Colonic mucosa (tissue), 4 donors: ENCODE data around the gene HOXA4. TPM values are rescaled to one million over a fixed set of nuclear protein-coding genes. Genes with fewer than 3 reads are reported as not detected.
A peak's percentile ranks its signal among the peaks of the same experiment; 100 is the strongest.

Experiments used
- DNase-seq: peaks from one replicate; pipeline ENCODE4 v3.0.0-alpha.2; 2020
- H3K27ac ChIP-seq: fragments of 200-600 bp; one replicate; pipeline ENCODE4 v1.8.0; 2021
- H3K27me3 ChIP-seq: fragments of 200-600 bp; one replicate; pipeline ENCODE4 v1.8.0; 2021
- H3K36me3 ChIP-seq: fragments of 200-600 bp; one replicate; pipeline ENCODE4 v1.8.0; 2021
- H3K4me1 ChIP-seq: fragments of 200-600 bp; one replicate; pipeline ENCODE4 v1.8.0; 2021; ENCODE audit warnings: mild to moderate bottlenecking
- H3K4me3 ChIP-seq: fragments of 200-600 bp; one replicate; pipeline ENCODE4 v1.8.0; 2021
- H3K9ac ChIP-seq, 2 donors: one replicate each; pipeline ENCODE4 v1.7.0; 2013; ENCODE audit warnings: control low read depth in 2 of 2, low read depth in 2 of 2, low read length in 2 of 2
- H3K9me3 ChIP-seq: fragments of 200-600 bp; one replicate; pipeline ENCODE4 v1.8.0; 2021
- intact Hi-C: fragments of 100-400 bp; cut with DNase I; formaldehyde crosslinking; loops from one replicate; pipeline ENCODE4 v1.14.1; 2022
- total RNA-seq, 2 donors: library from RNA; stranded (reverse); fragmentation: NEBNext Ultra II Directional in 1 of 2; extraction: Animal tissue kit (Norgen Biotek cat#: 25700) in 1 of 2; gene quantifications; one replicate each; pipeline ENCODE4 v1.2.1, GENCODE V29; 2021
- TF ChIP-seq, protein P1 (sequence below): fragments of 200-600 bp; IDR thresholded peaks from one replicate; pipeline ENCODE4 v1.8.0; 2022; ENCODE audit warnings: antibody characterized with exemption, mild to moderate bottlenecking
- donor health status: healthy.
- donor health status: DM: no; HTN: no; CAD: no.
- donor health status: DM: no; HTN: no; CAD: no.

The HOXA4 gene
- total RNA-seq, 2 donors from 2014 or later: 3.3 to 4.5 TPM

DNA sequence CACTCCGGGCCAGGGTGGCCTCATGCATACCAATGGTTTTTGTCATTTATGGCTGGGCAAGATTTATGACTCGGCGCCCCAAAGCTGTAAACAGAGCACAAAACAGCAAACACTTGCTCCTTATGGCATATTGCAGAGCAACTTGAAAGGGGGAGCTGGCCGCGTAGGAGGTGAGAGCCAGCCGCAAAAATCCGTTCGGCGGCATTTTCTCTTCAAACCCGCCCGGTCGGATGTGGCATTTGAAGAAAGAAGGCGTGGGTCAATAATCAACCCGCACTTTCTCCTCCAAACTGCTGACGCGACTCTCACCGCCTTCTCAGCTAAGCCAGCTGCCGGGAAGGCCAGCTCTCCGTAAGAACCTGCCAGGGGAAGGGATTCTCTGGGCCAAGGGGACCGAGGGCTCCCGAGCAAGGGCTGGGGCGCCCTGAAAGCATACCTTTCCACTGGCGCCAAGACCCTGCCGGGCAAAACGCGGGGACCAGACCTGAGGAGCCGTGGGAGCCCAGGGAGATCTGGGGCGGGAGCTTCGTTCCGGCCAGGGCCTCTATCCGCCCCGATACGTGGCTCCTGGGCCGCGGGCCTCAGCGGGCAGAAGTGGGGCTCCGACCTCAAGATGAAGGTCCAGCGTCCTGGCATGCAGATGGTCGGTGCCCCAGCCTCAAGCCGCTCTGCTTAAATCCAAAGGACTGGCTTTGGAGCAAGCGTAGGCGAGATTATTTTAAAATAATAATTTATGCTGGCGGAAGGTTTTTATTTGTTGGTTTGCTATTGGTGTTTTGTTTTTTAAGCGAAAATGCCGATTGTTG is 15.1 kb downstream of the HOXA4 start:
- no peaks in the 10 kb centered on the region for H3K27me3 ChIP-seq
- no peaks in the 10 kb centered on the region for H3K9me3 ChIP-seq
- intact Hi-C loops: no loop called here
- H3K4me1 ChIP-seq: peaks cover 18% of the 10 kb centered on the region
- peak overlapping the region; percentile 77 to 97 for H3K9ac ChIP-seq
- TF ChIP-seq, protein P1, sequence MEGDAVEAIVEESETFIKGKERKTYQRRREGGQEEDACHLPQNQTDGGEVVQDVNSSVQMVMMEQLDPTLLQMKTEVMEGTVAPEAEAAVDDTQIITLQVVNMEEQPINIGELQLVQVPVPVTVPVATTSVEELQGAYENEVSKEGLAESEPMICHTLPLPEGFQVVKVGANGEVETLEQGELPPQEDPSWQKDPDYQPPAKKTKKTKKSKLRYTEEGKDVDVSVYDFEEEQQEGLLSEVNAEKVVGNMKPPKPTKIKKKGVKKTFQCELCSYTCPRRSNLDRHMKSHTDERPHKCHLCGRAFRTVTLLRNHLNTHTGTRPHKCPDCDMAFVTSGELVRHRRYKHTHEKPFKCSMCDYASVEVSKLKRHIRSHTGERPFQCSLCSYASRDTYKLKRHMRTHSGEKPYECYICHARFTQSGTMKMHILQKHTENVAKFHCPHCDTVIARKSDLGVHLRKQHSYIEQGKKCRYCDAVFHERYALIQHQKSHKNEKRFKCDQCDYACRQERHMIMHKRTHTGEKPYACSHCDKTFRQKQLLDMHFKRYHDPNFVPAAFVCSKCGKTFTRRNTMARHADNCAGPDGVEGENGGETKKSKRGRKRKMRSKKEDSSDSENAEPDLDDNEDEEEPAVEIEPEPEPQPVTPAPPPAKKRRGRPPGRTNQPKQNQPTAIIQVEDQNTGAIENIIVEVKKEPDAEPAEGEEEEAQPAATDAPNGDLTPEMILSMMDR: no peak
- peak; percentile 81 for DNase-seq
- H3K36me3 ChIP-seq: no peaks in the 10 kb centered on the region
- H3K4me3 ChIP-seq: peak overlapping the region; percentile 22
- peak overlapping the region; percentile 75 for H3K27ac ChIP-seq

DNA sequence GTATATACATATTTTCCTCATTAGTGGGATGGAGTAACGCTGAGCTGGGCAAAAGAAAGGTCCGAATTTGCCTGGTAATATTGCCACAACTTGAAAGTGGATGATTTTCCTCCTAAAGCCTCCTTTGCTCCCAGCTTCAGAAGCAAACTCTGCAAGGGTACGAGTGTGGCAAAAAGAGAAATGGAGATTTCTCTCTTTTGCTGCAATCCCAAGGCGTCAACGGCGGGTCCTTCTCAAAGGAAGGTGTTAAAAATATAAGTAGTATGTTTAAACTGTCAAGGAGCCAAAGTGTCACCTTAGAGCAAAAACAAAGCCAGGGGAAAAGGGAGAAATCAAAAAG is 15.7 kb downstream of the HOXA4 start:
- intact Hi-C loops: no loop called here
- Histone ChIP-seq H3K36me3 (no peaks in the 10 kb centered on the region), H3K9me3 (no peaks in the 10 kb centered on the region), H3K27me3 (no peaks in the 10 kb centered on the region), H3K9ac (peak overlapping the region; percentile 77 to 97), H3K4me1 (peaks cover 15% of the 10 kb centered on the region), H3K27ac (peak overlapping the region; percentile 75), H3K4me3 (peak overlapping the region; percentile 22)
- TF ChIP-seq, protein P1: no peak
- no peak for DNase-seq

GRCh38 chr7:27113991-27114769 is 16.4 kb downstream of the HOXA4 start:
- H3K27ac ChIP-seq: peak overlapping the region; percentile 91
- intact Hi-C loops: no loop called here
- peak overlapping the region; percentile 56 to 91 for H3K9ac ChIP-seq
- peak overlapping the region; percentile 48 for H3K4me3 ChIP-seq
- TF ChIP-seq, protein P1: no peak
- peak; percentile 70 for DNase-seq
- no peaks in the 10 kb centered on the region for H3K36me3 ChIP-seq
- H3K4me1 ChIP-seq: peaks cover 15% of the 10 kb centered on the region
- no peaks in the 10 kb centered on the region for H3K9me3 ChIP-seq
- no peaks in the 10 kb centered on the region for H3K27me3 ChIP-seq

DNA sequence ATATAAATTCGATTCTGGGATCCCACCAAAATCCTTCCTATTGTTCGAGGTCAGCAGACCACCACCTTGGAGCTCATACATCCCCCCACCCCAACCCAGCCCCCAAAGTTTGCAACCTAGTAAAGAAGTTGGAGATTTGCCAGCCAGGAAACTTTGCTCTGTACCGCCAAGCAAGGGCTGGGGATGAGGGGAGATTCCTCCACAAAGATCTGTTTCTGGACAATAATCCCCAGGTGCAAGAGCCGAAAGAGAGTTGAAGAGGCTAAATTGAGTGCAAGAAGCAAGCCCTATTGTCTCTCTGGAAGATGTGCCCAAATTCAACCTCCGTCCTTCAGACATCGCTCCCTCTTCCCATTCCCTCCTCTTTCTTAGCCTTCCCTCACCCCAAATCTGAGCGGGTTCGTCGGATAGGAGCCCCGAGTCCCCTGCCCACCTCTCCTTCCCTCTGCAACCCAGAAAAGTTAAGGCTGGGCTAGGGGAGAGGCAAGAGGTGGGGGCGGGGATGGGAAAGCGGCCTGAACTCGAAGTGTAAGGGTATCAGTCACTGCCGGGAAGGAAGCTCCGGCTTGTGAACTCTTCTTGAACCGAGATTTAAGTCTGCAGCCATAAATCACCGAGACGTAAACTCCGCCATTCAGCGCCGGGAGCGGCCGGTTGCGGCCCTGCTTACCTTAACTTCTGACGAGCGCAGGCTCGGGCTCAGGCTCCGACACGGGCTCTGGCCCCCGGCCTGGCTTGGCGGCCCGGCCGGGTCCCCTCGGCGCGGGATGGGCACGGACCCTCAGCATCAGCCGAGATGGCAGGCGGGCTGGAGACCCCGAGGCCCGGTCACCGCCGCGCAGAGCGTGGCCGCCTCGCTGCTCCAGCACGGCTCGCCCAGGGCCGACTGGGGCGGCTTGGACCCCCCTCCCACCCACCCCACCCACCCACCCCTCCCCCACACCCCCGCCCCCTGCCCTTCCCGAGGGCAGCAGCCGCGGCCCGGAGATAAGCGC is 17.3 kb downstream of the HOXA4 start:
- Histone ChIP-seq H3K9ac (peak overlapping the region; percentile 59 to 81), H3K9me3 (no peaks in the 10 kb centered on the region), H3K27me3 (no peaks in the 10 kb centered on the region), H3K36me3 (no peaks in the 10 kb centered on the region), H3K4me1 (peaks cover 8% of the 10 kb centered on the region), H3K4me3 (peak overlapping the region; percentile 48), H3K27ac (peak overlapping the region; percentile 91)
- TF ChIP-seq, protein P1: no peak
- peak; percentile 86 for DNase-seq
- intact Hi-C loops: no loop called here

DNA sequence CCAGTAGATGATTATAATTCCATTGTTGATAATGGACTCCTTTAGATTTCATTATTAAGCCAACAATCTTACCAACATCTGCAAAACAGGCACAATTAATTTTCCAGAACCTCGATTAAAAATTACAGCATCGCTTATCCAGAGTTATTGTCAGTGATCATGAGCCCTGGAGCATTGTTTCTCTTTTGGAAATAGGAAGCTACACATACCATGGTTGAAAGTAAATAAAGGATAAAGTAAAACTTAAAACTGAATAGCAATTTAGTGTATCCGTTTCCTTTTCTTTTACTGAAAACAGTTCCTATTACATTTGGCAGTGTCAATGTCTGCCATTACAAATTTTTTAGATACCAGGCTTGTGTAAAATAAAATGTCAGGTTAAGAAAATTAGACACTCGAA is 18.2 kb downstream of the HOXA4 start:
- Histone ChIP-seq H3K4me3 (no peak overlapping the region), H3K27ac (peak overlapping the region; percentile 91), H3K36me3 (no peaks in the 10 kb centered on the region), H3K9me3 (no peaks in the 10 kb centered on the region), H3K4me1 (peaks cover 8% of the 10 kb centered on the region), H3K27me3 (no peaks in the 10 kb centered on the region), H3K9ac (peak overlapping the region in 1 of 2 donors; percentile 29)
- intact Hi-C loops: no loop called here
- TF ChIP-seq, protein P1: no peak
- no peak for DNase-seq
